COLO829 (cell line): ENCODE results near the gene MUC13.

Experiments
- DNase-seq: peaks from one replicate; pipeline ENCODE4 v3.0.0; 2012; ENCODE audit warnings: low spot score

MUC13 gene

DNA sequence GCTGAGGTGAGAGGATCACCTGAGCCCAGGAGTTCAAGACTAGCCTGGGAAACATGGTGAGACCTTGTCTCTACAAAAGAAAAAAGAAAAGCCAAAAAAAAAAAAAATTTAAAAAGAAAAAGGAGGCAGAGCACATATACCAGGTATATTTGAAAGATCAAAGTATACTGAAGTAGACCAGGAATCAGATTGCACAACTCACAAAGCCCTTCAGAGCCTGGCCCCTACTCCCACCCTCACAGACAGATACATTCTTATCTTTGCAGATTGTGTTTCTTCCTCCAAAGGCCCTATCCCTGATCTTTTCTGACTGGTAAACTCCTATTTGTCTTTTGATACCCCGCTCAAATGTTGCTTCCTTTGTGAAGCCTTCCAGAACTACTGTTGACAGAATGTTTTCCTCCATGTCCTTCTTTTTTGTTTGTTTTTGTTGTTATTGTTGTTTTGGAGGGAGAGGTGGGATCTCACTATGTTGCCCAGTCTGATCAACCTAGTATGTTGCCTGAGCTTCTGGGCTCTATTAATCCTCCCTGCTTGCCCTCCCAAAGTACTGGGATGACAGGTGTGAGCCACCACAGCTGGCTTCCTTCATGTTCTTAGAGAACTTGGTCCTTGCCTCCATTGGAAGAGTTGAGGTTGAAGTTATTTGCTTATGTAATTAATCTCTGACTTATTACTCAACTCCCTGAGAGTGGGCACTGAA lies 37.6 kb downstream of the MUC13 start:
- no peak for DNase-seq

DNA sequence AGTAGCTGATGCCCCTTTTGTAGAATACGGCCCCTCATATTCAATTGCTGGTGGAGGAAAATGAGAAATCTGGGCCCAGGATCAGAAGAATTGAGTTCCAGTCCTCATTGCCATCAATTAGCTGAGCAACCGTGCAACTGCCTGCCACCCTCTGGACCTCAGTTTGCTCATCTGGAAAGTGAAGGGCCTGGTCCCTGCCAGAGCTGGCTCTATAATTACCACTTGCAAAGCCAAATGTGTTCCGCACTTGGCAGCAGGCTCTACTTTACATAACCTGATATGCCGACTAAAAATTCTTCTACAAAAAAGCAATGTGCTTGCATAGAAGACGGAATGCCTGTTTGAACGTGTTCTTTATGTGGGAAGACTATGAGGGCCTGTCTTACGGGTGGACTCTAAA lies 38.8 kb downstream of the MUC13 start:
- no peak for DNase-seq

DNA sequence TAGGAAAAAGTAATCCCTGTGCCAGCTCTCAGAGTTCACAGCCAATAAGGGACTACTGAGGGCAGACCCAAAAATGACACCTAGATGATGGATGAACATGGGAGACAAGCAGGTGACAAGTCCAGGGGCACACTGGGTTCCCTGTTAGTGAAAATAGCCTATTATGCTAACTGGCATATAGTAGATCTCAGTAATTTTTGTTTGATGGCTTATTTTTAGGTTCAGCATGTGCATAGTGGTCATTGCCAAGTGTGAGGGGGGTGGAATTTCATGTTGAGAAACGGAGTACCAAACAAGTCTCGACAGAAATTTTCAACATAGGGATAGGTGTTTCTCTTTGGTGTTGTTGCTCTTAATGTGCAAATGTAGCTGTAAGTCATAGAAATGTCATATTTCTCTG lies 41.0 kb downstream of the MUC13 start:
- DNase-seq, result no peak

DNA sequence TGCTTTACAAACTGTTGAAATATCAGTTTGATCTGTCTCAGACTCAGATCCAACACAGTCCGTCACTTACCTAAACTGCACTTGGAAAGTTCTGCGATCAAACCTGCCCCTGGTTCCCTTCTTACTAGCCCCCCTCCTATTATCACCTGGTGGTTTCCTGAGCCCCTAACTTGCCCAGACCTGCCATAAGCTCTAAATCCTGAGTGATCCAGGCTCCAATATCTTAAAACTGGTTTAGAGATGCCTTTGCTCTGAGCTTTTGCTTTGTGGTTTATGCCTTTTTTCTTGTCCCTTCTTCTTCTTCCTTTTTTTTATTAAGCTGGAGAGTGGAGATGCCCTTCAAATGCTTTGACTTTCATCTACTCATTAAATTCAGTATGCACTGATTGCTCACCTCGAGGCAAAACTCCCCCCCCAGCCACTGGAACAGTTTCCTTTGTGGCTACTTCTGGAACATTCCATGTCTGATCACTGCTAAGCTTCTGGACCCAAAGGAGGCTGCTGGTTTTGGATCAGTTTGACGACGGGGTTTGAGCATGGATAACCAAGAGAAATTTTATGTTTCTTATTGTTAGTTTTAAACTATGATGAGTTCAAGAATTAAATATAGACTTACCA lies 43.9 kb downstream of the MUC13 start:
- DNase-seq, result no peak

DNA sequence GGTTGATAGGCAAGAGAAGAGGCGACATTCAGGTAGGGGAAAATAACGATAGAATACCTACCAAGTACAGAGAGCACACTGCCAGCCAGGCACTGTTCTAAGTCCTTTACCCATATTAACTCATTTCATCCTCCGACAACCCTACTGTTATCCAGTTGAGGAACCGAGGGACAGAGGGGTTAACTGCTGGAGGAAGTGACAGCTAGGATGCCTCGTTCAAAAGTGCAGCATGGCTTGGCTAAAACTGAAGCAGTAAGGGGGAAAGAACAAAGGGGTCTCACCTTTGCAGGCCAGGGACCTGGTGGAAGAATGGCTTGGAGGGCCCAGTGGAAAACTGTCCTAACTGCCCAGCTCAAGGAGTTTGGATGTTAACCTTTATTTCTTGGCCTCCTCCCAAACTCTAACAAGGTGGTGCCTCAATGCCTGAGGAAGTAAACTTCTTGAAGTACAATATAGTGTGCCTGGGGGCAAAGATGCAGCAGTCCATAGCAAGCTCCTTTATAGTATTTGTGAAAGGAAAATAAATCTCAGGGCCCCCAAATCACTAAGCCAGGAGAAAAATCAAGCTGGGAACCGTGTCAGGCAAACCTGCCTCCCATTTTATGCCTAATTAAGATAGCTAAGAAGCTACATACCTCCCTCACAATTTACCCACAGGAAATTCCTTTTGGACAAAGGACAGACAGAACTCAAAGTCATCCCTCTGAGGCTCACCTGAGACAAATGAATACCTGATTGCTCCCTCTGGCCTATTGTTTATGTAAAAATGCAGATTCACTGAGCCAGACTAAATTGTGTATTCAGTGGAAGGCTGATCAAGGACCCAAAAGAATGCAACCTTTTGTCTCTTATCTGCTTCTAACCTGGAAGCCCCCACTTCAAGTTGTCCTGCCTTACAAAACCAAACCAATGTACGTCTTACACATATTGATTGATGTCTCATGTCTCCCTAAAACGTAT lies 45.8 kb downstream of the MUC13 start:
- DNase-seq, result no peak

DNA sequence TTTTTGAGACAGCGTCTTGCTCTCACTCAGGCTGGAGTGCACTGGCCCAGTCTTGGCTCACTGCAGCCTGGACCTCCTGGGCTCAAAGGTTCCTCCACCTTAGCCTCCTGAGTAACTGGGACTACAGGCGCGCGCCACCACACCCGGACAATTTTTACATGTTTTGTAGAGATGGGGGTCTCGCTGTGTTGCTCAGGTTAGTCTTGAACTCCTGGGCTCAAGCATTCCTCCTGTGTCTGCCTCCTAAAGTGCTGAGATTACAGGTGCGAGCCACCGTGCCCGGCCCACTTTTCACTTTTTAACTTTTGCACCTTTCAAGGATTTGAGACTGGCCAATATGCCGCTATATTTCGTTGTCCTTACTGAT lies 46.6 kb downstream of the MUC13 start:
- no peak for DNase-seq

DNA sequence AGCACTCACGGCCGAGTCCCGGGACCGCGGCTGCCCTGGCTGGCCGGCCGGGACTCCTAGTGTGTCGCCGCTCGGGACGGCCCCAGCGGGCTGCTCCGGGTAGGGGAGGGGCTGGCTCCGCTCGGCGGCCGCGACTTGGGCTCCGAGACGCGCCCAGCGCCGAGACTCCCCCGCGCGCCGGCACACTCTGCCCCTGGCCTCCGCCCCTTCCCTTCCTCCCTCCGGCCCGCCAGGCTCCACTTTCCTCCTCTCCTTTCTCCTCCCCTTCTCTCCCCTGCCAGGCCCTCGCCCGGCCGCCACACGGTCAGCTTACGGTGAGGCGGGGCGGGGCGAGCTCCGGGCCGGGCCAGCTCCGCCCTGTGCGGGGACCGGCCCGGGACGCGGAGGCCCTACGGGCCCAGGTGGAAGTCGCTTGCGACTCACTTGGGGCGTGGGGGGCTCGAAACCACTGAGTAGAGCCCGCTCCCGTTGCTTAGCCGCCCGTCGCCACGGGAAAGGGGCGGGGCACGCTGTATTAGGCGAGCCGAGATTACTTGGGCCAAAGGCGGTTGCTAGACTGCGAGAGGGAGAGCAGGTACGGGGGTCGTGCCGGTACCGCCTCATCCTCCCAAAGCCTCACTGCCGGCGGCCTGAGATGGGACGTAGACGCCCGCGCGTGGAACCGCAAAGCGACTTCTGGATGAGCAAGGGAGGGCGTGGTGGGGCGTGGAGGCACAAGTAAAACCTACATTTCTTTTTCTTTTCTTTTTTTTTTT lies 47.2 kb downstream of the MUC13 start, which contains the start of gene ITGB5:
ITGB5 (minus strand) TSS at position 189 of the 755 bp plus-strand sequence. CDS start 365 bp downstream, outside the sequence.
- DNase-seq, result no peak

DNA sequence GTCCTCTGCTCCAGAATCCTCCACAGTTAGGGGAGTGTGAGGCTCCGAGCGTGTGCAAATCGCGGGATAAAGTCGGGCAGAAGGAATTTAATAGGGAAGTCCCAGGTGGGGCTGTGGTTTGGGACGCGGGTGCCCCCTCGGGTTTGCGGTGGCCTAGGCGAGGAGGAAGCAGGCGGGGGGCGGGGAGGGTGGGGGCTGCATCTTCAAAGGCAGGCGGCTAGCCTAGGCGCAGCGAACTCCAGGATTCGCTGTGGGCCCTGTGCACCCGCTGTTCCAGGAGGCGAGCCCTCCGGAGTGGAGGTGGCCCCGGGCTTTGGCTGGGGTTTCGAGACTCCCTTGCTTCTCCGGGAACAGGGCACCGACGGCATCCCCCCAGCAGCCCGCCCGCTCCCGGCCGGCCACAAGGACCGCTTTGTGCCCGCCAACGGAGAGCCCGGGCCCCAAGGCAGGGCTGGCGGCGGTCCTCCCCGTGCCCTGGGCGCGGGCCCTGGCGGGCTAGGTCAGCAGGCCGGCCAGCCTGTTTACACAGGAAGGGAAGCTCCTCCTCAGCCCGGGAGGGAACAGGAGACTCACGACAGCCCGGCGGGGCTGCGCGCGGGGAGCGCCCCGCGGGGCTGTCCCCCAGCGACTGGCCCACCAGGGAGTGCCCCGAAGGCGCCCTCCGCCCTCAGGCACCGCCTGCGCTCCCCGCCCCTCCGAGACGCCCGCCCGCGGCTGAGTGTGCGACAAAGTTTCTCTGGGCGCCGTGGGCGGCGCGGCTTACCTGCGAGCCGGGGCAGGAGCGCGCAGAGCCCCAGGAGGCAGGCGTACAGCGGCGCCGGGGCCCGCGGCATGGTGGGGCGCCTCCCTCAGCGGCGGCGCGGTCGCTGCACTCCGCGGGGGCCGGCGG lies 48.1 kb downstream of the MUC13 start:
- no peak for DNase-seq

DNA sequence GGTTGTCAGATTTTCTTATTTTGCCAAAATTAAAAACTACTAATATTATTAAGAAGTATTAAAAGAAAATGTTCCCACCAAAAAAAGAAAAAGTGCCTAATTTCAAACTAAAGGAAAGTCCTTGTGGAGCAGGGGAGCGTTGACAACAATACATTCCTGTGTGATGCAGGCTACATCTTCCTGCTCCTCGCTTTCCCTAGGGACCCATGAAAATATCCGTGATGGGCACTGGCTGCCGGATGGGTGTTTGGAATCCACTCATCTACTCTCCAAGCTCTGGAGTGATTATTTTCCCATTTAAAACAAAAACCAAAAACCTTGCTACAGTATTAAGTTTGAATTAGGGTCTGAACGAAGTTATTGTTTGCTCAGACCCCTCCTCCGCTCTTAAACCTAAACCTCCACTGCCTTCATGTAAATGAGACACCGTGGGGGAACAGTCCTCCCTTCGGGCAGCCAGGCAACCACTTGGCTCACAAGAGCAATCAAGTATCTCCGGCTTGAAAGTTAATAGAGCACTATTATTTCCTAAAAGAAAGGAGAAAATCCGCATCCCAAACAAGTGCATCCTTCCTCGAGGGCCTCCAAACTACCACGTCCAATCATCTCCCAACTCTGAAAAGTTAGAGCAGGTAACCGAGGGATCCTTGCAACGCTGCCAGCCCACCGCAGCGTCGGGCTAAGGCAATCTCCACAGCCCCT lies 48.9 kb downstream of the MUC13 start:
- DNase-seq, result peak; percentile 92

DNA sequence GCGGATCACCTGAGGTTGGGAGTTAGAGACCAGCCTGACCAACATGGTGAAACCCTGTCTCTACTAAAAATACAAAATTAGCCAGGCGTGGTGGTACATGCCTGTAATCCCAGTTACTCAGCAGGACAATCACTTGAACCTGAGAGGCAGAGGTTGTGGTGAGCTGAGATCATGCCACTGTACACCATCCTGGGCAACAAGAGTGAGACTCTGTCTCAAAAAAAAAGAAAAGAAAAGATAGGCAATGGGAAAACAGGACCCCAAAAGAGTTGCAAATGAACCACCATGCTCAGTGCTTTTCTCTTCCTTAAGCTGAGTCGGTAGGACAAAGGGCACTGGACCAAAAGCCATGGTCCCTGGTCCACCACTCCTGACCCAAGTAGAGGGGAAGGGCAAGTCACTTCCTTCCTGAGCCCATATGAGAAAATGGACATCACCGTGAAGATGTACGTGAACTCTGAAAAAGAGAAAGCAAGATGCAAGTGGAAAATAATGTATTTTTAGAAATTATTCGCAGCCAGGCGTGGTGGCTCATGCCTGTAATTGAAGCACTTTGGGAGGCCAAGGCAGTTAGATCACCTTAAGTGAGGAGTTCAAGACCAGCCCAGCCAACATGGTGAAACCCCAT lies 50.0 kb downstream of the MUC13 start:
- no peak for DNase-seq

DNA sequence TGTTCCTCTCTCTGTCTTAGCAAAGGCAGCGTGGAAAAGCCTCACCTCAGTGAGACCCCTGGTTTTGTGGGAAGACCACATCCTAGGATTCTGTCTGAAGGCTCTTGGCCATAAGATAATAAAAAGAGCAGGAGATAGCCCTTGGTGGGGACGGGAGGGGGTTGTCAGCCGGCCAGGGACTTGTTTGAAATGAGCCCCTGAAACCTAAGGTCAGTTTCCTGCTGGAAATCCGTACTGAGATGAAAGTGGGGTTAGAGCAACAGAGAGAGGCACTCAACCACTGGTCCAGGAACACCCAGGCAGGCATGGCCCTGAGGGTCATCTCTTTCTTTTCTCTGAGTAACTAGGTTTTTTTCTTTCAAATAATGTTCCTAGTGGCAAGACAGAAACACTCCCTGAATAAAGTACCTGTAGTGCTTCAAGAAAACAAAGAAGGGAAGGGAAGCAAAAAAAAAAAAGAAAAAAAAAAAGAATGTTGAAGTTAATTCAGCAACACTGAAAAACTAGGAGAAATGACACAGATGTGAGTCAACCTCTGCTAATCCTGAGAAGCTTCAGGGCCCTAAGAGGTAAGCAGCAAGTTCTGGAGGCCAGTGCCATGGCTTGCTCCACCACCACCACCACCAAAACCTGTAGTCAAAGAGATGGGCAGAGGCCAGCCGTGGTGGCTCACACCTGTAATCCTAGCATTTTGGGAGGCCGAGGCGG lies 50.6 kb downstream of the MUC13 start:
- DNase-seq, result no peak

DNA sequence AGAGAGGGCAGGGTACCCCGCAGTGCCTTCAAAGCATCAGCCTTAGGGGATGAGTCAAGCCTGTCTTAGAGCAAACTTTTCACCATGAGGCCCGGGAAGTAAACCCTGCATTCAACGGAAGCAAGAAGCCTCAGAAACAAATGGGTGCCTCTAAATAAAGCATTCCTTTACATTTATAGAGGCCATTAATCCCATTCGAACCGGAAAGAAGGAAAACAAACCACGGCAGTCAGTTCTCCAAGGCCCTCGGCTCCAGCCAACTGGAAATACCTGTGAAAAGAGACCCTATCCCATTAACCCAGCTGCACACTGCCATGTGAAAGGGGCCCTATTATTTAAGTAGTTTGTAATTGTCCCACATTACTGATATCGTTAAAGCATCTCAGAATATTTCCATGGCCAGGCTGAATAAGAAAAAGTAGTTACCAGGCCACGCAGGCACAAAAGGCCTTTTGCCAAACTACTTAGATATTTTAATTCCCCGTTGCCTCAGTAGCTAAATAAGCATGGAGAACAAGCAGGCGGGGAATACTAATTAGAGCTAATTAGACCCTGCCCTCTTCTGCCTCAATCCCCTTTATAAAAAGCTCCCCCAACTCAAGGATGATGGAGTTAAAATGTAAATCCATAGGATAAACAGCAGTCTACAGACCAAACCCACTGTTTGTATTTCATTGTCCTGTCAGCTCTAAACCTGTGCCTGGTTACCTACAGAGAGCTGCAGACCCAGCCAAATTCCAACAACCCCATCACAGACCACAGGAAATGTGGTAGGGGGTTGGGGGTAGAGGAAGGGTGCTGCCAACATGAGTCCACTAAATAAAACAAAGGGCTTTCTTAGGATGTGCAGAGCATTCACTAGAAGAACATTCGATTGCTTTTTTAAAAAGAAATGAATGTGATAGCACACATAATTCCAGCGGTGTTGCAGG lies 51.5 kb downstream of the MUC13 start:
- DNase-seq, result no peak

DNA sequence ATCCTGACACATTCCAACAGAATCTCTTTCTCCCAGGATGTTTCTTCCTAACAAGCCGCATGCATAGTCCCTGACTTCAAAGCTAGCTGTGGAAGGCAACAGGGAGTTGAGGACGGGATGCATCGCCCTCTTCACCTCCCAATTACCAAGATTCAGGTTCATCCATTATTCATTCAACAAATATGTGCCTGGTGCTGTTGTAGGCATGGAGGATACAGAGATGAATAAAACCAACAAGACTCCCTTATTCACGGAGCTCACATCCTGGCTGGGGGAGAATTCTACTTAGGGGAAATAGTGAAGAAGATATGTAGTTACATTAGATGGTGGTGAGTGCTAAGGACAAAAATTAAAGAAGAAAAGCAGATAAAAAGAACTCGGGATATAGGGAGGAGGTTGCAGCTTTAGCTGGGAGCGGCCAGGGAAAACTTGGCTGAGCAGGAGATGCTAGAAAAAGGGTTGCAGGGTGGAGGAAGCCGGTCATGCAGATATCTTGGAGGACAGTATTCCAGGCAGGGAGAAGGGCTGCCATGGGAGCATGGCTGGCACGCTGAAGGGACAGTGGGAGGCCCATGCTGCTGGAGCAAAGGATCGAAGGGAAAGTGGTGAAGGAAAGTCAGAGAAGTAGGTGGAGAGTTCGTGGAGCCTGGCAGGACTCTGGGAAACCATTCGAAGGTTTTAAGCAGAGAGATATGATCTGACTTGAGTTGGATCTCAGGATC lies 52.4 kb downstream of the MUC13 start:
- DNase-seq, result no peak

DNA sequence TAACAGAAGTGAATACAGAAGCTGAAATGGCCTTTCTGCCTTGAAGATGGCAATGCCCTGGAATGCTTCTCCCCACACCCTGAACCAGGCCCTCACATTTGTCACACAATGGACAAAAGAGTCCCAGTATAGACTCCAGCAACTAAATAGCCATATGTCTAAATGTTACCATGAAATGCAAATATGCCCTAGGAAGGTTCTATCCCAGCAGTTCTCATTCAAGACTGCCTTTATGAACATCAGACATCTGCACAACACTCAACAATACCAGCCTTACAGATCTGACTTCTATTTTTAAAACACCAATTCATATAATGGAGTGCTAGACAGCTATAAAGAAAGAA lies 55.2 kb downstream of the MUC13 start:
- DNase-seq, result peak; percentile 80

DNA sequence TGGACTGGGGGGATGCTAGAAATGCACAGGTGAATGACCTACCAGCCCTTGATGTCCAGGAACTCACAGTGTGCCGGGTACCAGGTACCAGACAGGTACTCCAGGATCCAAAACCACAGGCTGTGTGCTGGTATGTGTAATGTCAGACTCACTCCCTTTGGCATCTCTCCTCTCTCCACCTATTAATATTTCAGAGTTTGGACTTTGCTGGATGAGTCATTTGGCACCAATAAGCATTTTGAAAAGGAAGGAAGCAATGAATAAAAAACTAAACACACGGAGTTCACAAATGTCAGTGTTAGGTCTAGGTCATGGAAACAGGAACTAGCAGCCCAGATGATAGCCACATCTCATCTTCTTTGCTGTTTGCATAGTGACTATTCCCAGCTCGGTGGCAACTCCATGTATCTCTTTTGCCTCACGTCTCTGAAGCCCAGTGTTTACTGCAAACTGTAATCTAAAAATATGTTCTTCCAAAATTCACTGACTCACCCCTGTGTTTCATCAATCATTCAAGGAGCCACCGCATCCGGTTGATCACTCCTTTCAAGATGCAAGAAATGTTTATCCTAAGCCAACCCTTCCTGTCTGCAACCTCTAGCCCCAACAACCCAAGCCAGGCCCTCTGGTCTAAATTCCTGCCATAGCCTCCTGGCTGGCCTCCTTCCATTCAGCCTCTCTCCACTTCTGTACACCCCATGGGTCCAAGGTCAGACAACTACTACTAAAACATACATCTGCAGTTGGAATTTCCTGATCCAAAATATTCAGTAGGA lies 55.8 kb downstream of the MUC13 start:
- peak; percentile 92 for DNase-seq

DNA sequence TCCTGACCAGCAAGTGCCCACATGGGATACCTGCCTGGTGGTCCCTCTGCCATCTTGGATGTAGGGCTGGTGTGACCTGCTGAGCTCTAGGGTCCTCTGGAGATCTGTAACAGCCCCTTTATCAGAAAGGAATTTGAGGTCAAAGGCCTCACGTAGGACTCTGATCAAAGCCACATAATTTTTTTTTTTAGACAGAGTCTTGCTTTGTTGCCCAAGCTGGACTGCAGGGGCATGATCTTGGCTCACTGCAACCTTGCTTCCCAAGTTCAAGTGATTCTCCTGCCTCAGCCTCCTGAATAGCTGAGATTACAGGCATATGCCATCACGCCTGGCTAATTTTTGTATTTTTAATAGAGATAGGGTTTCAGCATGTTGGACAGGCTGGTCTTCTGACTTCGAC lies 56.9 kb downstream of the MUC13 start:
- DNase-seq, result no peak

DNA sequence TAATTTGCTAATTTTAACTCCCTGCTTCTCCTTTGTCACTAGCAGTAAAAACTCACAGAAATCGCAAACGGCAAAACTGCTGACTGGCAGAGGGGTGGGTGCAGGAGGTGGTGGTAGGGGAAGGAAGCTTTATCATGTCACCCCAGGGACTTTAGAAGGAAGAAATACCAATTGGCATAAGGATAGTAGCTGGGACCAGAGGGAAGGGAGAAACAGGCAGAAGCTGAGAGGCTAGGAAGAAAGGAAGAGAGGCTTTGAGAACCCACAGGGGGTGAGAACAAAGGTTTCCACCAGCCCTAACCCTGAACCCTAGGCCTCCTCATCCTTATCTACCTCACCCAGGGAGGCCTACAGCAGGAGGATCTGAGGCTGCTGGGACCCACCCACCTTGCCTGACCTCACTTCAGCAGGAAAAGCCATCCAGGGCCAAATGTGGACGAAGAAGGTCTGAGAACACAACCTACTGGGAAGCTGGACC lies 58.1 kb downstream of the MUC13 start:
- DNase-seq, result no peak
